NCI-H524 treated with DMSO at 0.1 percent for 48 hours (cell line): ENCODE data around the gene PDLIM7.
"Not testable (repeated sequence)": the region's sequence is repeated elsewhere in the genome, so short reads cannot be mapped to it uniquely, and the experiment has no call there.

Source experiments
- DNase-seq: peaks from one replicate; lab custom pipeline; 2025; lab: John Stamatoyannopoulos, UW

The PDLIM7 gene

DNA sequence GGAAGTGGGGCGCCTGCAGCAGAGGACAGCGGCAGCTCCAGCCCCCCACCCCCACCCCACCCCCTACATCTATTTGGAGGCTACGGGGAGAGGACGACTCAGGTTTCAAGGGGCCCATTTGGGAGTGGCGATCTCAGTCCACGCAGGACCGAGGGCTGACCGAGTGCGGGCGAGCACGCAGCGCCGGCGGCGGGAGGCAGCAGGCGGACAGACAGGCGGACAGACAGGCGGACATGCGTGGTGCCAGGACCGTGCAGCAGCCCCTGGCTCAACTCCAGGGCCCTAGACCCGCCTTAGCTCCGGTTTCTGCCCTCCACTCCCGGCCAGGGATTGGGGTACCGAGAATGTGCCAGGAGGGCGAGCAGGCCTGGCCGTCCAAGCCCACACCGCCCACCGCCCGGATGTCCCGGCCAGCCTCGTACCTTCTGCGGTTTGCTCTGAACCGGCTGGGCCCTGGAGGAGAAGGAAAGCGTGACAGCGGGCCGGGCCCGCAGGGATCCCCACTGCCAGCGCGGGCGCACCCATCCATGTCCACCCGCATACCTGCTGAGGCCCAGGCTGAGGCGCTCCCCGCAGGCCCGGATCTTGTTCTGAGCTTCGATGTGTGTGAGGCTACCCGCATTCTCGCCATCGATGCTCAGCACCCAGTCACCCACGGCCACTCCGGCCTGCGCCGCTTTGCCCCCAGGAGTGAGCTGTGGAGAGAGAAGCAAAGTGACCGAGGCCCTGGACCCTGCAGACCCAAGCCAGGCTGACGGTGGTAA, 5.2 kb downstream of the PDLIM7 start:
- DNase-seq = no peak

DNA sequence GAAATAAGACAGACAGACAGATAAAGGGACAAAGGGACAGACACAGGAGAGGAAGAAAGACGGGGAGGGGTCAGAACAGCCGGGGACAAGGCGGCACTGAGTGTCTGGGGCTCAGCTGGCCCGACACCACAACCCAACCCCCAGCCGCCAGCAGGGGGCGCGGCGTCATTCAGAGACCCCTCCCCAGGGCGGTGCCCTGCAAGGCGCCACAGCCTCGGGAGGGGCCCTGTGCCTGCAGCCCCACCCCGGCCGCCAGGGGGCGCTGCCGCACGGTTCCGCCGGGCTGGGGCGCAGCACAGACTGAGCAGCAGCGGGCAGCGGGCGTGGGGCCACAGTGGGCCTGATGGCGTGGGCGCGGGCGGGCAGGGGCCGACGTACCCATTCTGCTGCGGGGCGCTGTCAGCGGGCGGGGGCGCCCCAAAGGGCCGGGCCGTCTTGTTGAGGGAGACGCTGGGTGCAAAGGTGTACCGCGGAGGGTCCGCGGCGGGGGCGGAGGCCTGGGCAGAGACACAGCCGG, 5.9 kb downstream of the PDLIM7 start:
- DNase-seq = no peak

DNA sequence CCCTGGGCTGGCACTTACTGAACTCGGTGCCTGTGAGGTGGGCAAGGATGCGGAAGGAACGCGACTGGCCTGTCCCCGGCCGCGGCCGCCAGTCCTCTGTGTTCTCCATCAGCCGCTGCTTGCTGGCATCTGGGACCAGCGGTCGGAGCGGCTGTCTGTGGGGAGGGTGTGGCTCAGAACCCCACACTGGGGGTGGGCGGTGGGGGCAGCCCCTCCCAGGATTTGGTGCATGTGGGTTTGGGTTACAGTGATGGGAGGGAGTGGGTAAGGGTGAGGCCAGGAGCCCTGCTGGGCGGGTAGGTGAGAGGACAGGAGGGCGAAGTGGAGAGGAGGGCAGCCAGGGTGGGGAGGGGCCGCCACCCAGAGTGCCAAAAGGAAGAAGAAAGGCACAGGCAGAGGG, 6.4 kb downstream of the PDLIM7 start:
- no peak for DNase-seq

DNA sequence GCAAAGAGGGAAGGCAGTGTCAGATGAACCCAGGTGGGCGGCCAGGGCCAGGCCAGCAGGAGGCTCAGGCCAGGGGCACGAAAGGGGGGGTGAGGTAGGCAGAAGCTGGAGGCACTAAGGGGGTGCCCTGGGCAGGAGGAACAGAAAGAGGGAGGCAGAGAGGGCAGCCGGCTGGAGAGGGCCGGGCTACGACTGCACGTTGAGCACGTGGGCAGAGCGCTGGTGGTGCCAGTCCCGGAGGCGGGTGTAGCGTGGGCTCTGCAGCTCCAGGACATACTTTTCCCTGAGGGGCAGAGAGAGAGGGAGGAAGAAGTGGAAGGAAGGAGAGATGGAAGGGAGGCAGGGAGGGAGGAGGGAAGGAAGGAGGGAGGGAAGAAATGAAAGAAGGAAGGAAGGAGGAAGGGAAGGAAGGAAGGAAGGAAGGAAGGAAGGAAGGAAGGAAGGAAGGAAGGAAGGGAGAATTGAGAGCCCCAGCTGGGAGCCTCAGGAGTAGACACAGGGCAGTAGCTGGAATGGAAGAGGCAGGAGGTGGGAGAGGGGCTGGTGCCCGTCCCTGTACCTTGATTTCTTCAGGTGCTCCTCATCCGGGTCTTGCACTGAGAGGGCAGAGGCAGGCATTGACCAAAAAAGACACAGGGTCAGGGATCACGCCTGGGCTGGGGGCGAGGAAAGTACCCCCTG, 7.0 kb downstream of the PDLIM7 start:
- DNase-seq = no peak

DNA sequence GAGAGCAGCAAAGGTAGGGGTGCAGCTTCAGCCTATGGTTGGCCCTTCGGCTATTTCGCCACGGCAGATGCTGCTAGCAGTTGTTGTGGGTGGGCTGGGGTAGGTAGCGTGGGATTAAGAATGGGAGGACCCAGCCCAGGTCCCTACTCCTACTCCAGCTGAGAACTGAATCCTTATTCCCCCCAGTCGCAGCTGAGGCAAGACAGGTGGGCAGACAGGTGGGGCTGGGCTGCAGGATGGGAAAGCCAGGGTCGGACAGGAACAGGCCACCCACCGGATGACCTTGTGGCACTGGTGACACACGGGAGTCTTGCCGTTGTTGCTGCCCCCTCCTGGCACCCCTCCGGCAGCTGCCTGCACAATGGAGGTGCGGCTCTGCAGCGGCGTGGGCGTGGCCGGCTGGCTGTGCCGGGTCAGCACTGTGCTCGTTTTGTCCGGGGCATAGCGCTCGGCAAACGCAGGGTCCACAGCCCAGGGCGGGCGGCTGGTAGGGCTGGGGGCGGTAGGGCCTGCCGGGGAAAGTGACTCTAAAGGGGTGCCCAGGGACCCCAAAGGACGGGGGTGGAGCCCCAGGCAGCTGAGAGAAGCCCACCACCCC, 8.2 kb downstream of the PDLIM7 start:
- DNase-seq = no peak

DNA sequence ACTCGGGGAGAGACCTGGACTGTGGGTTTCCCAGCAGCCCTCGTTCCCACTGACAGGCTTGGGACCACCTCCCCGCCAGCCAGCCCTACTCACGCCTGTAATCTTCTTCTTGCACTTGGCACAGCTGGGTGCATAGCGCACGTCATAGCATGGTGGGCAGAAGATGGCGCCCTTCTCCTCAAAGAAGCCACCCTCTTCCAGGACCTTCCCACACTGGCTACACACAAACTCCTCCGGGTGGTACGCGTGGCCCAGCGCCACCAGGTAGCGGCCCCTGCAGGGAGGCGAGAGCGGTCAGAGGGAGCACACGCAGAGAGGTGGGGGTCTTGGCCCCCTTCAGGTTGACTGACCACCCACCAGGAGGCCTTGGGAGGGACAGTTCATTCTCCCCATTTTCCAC, 9.4 kb downstream of the PDLIM7 start:
- DNase-seq = no peak

DNA sequence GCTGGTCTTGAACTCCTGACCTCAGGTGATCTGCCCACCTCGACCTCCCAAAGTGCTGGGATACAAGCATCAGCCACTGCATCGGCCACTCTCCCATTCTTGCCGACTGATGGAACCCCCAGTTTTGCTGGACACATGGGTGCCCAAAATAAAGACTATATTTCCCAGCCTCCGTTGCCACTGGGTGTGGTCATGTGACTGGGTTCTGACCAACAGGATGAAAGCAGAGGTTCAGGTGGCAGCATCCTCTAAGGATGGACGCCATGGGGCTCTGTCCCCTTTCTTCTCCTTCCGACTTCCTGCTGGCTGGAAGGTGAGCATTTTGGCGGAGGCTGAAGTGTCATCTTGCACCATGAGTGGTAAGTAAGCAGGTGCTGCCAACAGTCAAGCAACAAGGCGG, 10.3 kb downstream of the PDLIM7 start:
- DNase-seq = no peak

DNA sequence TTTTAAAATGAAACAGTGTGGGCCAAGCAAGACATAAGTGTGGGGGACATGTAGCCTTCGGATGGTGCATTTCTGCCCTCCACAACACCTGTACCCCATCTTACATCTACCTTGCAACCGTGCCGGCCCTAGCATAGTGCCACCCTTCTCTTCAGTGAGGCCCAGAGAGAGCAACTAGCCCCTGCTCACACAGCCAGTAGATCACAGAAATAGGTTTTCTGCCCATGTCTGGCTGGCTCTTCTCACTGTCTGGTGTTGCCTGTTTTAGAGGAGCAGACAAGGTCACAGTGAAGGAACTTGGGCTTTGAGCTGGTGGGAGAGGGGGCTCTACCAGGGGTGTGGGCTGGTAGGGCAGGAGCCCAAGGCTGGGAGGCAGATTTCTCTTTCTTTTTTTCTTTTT, 11.1 kb downstream of the PDLIM7 start:
- DNase-seq = no peak

DNA sequence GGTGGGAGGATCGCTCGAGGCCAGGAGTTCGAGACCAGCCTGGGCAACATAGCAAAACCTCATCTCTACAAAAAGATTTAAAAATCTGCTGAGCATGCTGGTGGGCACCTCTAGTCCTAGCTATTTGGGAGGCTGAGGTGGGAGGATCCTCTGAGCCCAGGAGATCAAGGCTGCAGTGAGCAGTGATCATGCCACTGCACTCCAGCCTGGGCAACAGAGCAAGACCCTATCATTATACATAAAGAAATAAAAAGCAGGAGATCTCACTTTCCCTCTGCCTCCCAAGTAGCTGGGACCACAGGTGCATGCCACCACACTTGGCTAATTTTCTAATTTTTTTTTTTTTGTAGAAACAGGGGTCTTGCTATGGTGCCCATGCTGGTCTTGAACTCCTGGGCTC, 11.7 kb downstream of the PDLIM7 start:
- DNase-seq = not testable (repeated sequence)

DNA sequence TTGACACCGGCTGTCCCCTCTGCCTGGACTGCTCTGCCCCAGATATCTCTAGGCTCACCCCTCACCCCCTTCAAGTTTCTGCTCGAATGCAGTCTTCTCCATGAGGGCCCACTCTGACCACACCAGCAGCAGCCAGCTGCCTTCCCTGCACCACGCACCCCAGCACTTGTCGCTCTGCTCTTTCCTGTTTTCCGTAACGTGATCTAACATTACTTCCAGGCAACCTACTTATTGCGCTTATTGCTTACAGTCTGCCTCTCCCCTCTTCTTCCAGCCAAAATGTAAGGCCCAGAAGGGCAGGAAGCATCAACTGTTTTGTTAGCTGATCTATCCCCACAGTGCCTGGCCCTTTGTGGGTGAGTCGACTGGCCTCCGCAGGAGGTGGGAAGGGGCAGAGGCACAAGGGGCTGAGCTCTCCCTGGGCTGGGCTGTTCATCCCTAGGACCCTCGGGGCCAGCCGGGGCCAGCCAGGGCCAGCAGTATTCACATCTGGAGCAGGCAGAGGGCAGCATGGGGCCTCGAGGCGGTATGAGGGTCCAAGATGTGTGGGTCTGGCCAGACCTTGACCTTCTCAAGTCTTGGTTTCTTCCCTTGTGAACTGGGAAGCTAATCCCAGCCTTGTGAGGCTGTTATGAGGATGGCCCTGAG, 12.4 kb downstream of the PDLIM7 start:
- DNase-seq = no peak

DNA sequence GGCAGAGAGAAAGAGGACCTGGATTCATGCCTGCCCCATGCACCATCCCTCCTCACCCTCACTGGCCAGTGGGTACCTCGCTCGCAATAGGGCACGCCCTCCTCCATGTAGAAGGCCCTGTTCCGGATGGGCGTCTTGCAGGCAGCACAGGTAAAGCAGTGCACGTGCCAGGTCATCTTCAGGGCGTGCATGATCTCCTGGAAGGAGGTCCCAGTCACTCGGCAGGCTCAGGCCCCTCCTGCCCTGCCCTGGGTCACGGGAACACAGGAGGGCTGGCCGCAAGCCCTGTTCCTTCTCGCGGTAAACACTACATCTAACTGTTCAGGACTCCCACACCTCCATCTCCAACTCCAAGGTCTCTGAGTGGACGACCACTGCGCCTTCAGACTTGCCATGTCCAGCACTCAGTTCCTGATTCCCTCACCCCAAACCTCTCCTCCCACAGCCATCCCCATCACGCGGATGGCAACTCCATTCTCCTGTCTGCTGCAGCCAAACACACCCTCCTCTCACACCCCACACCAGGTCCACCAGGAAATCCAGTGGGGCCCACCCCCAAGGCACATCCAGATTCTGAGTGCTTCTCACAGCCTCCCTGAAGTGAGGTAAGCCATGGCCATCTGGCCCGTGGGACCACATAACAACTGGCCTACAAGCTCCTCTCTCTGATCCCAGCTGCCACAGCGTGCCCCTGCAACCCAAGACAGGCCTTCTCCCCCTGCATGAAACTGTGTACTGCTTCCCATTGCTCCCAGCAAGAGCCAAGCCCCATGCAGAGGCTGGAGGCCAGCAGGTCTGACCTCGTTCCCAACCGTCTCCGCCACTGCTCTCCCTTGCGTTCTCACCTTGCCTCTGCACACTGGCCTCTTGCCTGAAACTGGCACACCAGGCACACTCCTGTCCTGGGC, 13.2 kb downstream of the PDLIM7 start:
- peak; percentile 64 for DNase-seq

DNA sequence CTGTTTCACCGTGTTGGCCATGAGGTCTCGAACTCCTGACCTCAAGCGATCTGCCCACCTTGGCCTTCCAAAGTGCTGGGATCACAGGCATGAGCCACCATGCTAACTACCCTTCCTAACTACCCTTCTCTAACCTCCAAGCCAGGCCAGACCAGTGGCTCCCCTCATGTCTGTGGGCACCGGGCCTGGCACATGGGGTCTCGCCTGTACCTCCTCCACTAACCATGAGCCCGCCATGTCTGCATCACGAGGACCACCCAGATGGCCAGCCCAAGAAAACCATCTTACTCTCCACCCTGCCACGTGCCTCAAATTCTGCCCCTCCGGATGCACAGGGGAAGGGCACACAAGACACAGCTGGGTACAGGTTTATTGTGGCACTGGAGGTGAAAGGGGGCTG, 14.4 kb downstream of the PDLIM7 start:
- no peak for DNase-seq

DNA sequence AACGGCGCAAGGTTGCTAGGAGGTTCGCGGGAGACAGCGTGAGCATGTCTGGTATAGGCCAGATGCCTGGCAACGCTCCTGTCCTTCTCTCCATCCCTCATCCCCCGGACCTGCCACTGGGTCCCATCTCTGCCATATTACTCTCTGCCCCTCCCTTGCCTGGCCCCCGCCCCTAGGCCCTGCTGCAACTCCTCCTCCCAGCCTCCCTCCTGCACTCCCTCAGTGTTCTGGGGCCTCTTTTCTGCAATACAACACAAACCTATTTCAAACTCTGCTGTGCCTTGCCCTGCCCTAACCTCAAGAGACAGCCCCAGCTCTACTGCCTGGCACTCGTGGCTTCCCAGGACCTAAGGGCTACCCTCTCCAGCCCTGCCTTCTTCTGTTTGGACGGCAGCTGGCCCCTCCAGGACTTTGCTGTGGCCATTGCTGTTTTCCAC, 15.0 kb downstream of the PDLIM7 start:
- no peak for DNase-seq

DNA sequence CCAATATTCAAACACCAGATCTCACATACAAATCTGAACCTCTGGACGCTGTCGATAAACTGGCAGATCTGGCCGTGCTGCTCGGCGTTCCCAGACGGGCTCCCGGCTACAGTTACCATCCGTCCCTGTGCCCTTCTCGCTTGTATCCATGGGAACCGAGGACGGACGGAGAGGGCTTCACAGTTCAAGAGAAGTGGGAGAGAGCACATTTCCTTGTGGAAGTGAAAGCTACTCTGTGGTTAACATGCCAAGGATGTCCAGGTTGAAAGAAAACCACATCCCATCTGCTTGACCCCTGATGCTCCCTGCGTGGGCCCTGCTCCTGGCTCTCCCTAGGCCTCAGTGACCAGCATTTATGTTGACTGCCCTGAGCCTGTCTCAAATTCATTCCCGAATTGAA, 17.6 kb downstream of the PDLIM7 start:
- no peak for DNase-seq

DNA sequence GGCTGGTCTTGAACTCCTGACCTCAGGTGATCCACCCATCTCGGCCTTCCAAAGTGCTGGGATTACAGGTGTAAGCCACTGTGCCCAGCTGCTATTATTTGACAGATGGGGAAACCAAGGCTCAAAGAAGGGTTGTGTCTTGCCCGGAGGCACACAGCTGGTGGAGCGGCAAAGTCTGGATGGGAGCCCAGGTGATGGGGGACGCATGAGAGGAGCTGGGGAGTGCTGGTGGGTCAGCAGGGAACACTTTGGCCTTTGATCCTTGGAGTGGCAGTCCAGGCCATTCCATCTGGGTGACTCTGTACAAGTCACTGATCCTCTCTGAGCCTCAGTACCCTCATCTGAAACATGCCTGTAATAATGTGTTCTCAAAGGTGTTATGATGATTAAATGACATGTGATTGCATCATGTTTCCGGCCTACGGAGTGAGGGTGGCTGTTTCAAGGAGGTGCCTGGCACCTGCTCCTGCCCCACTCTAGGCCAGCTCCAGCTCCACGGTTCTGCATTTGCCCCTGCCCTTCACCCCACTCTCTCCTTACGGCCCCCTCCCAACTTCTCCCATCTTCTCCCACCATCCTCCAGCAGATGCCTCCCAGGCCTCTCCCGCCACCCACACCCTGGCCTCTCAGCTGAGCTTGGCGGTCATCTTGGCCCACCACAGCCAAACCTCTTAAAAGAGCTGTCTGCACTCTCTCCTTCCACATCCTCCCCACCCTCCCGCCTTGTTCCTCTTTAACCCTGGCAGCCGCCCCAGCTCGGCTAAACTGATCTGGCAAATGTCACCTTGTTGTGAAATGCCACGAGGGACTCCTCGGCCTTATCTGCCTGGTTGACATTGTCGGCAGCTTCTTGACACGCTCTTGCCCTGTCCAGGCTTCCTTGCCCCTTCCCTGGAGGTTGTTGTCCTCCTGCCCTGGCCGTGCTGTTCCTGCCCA, 18.4 kb downstream of the PDLIM7 start:
- DNase-seq = no peak

DNA sequence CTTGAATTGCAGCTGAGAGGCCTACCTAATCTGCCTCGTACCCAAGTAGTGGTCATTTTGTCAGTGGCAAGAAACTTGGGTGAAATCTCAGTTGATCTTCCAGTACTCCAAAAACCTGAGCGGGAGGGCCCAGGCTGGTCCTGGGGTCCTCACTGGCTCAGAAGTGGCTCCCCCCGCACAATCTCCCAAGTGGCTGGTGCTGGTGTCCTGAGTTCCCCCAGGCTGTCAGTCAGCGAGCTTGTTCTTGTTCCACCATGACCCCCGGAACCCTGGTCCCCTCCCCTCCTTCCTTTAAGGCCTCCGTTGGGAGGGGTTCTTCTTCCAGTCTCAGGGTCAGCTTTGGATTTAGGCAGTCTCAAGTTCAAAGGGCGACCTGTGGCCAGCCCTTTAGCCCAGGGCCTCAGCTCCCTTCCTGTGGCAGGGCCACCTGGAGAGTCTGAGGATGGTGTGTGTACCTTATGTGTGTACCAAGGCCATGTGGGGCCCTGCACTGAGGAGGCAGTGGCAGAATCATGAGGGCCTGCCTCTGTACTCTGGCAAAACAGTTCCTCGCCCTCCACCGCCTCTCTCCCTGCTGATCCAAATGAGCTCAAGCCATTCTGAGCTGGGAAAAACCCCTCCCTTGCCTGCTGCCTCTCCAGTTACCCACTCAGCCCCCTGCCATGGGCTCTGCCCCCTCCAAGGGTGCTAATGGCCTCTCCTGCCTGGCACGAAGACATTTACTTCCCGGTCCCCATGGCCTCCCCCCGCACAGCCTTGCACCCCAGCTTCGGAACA, 19.5 kb downstream of the PDLIM7 start:
- DNase-seq = no peak

DNA sequence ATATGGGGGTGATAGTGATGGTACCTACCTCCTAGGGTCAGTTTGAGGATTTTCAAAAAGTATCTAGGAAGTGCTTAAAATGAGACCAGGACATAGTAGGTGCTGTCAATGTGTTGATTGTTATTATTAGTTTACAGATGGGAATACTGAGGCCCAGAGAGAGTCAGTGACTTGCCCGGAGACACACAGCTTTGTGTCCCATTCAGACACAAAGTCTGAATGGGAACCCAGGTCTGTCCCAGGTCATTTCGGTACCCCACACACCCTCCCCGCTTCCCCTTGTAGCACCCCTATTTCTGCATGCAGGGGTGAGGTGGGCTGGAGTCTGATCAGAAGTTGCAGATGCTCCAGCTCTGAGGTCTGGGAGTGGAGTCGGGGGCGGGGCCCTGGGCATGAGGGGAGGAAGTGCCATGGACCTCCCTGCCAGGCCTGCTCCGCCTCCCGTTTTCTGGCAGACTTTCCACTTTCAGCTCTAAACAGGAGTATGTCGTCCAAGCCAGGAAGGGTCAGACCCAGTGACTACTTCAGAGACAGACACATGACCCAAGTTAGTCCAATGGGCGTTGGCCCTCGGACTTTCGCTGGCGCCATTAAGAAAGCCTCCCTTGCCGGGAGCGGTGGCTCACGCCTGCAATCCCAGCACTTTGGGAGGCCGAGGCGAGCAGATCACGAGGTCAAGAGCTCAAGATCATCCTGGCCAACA, 20.7 kb downstream of the PDLIM7 start:
- no peak for DNase-seq

DNA sequence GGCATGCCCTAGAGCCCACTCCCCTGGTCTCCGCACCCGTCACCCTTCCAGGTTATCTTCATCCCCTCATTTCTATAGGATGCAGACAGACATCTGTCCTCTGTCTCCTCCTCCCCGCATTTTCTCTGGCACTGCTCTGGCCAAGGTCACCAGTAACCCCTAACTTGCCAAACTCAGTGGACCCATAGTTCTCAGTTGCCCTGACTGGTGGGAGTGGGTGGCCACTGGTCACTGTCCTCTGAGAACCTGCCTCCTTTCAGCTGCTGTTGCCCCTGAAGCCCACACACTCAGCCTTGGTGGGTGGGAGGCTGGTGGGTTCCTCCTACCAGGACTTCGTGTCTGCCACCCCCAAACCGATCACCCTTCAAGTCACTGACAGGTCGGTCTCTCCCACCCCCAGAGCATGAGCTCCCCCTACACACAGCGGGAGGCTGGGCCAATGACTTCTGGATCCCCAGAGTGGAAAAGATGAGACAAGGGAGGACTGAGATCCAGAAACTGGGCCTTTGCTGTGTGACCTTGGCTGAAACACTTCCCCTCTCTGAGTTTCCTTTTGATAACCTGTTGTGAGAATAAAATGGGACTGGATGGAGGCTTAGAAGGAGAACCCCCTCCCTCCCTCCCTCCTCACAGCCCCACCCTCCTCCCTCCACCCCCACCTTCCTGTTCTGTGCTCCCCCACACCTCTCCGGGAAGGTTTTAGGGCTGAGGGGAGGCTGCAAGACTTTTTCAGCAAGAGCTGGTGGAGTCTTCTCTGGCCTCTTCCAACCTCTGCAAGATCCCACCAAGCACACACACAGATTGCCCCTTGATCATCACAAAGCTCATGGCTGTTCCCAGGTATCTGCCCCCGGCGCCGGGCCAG, 21.6 kb downstream of the PDLIM7 start:
- no peak for DNase-seq
